Activated naive CD4-positive, alpha-beta T cell treated with anti-CD3 and anti-CD28 coated beads, Interleukin-2, amount 50 U/mL, for 24 hours (primary cell): ENCODE results near the gene TCTN3.
"Not testable (repeated sequence)": the region's sequence is repeated elsewhere in the genome, so short reads cannot be mapped to it uniquely, and the experiment has no call there.

Source experiments
- H3K27ac Mint-ChIP-seq: one replicate; pipeline ENCODE4 v1.8.0; 2021; ENCODE audit warnings: mild to moderate bottlenecking, mixed read lengths
- H3K27me3 Mint-ChIP-seq: one replicate; pipeline ENCODE4 v1.8.0; 2021; ENCODE audit warnings: mixed read lengths
- H3K36me3 Mint-ChIP-seq: one replicate; pipeline ENCODE4 v1.8.0; 2021; ENCODE audit warnings: mixed read lengths
- H3K4me1 Mint-ChIP-seq: one replicate; pipeline ENCODE4 v1.8.0; 2021; ENCODE audit warnings: mixed read lengths
- H3K4me3 Mint-ChIP-seq: one replicate; pipeline ENCODE4 v1.8.0; 2021; ENCODE audit warnings: mild to moderate bottlenecking, mixed read lengths
- H3K9me3 Mint-ChIP-seq: one replicate; pipeline ENCODE4 v1.8.0; 2021; ENCODE audit warnings: mixed read lengths

TCTN3 gene

DNA sequence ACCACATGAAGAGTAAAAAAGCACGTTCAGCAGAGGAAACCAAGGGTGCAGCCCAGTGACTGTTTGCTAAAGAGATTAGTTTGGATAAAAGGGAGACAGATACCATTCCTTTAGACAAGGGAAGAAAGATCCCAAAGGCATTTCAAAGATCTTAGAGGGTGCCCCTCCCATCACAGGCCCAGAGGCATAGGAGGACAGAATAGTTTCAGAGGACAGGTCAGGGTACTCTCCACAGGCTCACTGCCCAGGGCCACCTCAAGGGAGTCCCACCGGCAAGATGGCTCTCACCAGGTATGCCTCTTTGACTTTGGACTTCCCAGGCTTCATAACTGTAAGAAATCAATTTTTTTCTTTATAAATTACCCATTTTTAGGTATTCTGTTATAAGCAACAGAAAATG, 4.7 kb upstream of the TCTN3 start:
- H3K27ac Mint-ChIP-seq = no peak overlapping the region
- H3K36me3 Mint-ChIP-seq = no peaks in the 10 kb centered on the region
- no peak overlapping the region for H3K4me3 Mint-ChIP-seq
- no peaks in the 10 kb centered on the region for H3K27me3 Mint-ChIP-seq
- H3K4me1 Mint-ChIP-seq = peaks cover 7% of the 10 kb centered on the region
- no peaks in the 10 kb centered on the region for H3K9me3 Mint-ChIP-seq

DNA sequence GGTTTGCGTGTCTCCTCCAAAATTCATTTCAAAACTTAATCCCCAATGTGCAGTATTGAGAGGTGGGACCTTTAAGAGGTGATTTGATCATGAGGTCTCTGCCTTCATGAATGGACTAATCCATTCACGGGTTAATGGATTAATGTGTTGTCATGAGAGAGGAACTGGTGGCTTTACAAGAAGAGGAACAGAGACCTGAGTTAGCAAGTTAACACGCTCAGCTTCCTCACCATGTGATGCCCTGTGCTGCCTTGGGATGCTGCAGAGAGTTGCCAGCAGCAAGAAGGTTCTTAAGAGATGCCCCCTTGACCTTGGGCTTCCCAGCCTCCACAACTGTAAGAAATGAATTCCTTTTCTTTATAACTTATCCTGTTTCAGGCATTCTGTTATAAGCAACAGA, 3.7 kb upstream of the TCTN3 start:
- Mint-ChIP-seq H3K9me3 (no peaks in the 10 kb centered on the region), H3K27me3 (no peaks in the 10 kb centered on the region), H3K4me3 (no peak overlapping the region), H3K4me1 (peaks cover 13% of the 10 kb centered on the region), H3K36me3 (no peaks in the 10 kb centered on the region), H3K27ac (no peak overlapping the region)

DNA sequence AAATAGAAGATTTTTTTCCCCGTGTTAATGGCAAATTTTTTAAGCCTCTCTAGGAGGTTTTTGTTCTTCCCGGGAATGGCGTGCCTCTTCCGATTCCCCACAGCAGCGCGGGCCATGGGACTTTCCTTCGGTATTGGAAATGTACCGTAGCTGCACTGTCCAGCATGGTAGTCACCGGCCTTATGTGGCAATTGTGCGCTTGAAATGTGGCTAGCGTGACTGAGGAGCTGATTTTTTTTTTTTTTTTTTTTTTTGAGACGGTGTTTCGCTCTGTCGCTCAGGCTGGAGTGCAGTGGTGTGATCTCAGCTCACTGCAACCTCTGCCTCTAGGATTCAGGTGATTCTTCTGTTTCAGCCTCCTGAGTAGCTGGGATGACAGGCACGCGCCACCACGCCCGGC, 938 bp upstream of the TCTN3 start:
- H3K4me3 Mint-ChIP-seq = peak overlapping the region; percentile 96
- H3K36me3 Mint-ChIP-seq = peaks cover 9% of the 10 kb centered on the region
- no peak overlapping the region for H3K27ac Mint-ChIP-seq
- H3K9me3 Mint-ChIP-seq = no peaks in the 10 kb centered on the region
- no peaks in the 10 kb centered on the region for H3K27me3 Mint-ChIP-seq
- peaks cover 36% of the 10 kb centered on the region for H3K4me1 Mint-ChIP-seq

DNA sequence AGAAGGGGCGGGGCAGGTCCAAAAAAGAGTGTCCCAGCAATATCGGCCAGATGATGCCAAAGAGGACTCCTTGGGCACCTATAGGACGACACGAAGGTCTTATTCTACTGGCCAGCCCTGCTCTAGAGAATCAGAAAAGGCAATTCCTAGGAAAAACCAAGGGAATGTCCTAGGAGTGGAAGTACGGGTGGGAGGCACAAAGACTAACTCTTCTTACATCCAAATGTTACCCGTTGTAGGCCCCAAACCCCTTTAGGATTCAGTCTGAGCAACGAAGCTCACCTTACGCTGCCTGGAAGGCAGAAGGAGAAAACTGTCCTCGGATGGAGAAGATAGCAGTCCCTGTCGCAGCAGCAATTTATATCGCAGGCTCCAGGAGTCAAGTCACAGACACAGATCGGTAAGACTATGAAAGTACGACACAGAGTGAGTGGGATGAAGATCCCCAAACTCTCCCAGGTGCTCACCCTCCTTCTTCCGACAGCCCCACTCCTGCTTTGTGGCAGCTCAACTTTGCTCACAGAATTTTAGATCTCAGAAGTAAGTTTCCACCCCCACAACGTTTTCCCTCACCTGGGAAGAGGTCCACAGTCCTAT, 558 bp downstream of the TCTN3 start:
- H3K36me3 Mint-ChIP-seq = peaks cover 12% of the 10 kb centered on the region
- H3K27me3 Mint-ChIP-seq = no peaks in the 10 kb centered on the region
- no peaks in the 10 kb centered on the region for H3K9me3 Mint-ChIP-seq
- peaks cover 40% of the 10 kb centered on the region for H3K4me1 Mint-ChIP-seq
- H3K4me3 Mint-ChIP-seq = peak overlapping the region; percentile 96
- peak overlapping the region; percentile 86 for H3K27ac Mint-ChIP-seq

DNA sequence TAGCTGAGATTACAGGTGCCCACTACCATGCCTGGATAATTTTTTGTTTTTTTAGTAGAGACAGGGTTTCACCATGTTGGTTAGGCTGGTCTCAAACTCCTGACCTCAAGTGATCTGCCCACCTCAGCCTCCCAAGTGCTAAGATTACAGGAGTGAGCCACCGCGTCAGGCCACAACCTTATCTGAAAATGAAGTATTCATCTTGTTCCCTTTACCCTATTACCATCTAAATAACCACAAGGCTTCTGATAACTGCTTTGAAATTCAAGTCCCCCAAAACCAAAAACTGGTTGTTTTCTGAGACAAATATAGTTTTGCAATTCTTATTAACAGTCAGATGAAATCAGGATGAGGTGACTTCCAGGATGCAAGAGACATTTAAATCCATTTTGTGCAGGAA, 2.4 kb downstream of the TCTN3 start:
- Mint-ChIP-seq H3K36me3 (peaks cover 13% of the 10 kb centered on the region), H3K9me3 (no peaks in the 10 kb centered on the region), H3K4me1 (peaks cover 40% of the 10 kb centered on the region), H3K27me3 (no peaks in the 10 kb centered on the region), H3K27ac (no peak overlapping the region), H3K4me3 (no peak overlapping the region)

DNA sequence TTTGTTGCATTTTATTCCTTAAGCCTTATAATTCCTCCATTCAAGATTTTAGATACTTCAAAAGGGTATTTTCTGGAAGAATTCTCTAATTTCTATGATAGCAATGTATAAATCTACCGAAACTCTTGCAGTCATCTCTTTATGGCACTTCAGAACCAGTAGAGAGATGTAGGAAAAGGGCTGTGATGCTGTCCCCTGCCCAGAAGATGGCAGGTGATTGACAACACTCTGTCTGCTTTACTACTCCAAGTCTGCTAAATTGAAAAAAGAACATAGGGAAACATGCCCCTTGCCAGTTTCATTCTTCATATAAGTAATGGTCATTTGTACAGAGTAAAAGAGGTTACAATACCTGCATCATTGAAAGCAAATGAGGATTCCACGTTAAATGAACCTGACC, 5.1 kb downstream of the TCTN3 start:
- Mint-ChIP-seq H3K9me3 (no peaks in the 10 kb centered on the region), H3K27ac (no peak overlapping the region), H3K4me3 (no peak overlapping the region), H3K36me3 (peaks cover 20% of the 10 kb centered on the region), H3K27me3 (no peaks in the 10 kb centered on the region), H3K4me1 (peaks cover 33% of the 10 kb centered on the region)

DNA sequence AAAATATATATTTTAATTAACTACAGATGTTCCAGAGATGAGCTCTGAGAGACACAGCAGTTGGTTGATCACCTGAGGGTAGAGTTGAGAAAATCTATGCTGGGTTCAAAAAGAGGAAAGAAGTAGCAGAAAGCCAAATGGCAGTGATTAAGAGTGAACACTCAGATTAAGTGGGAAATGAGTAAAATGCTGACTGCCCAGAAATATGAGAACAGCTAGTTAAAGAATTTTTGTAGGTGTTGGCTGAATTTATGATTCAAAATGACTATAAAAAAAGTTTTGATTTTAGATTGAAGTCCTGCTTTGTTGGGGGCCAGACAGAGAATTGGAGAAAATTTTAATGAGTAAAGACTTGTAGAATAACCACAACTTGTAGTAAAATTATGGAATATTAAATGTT, 9.8 kb downstream of the TCTN3 start:
- Mint-ChIP-seq H3K27me3 (no peaks in the 10 kb centered on the region), H3K4me3 (no peak overlapping the region), H3K27ac (no peak overlapping the region), H3K4me1 (peaks cover 4% of the 10 kb centered on the region), H3K36me3 (peaks cover 22% of the 10 kb centered on the region), H3K9me3 (no peaks in the 10 kb centered on the region)

DNA sequence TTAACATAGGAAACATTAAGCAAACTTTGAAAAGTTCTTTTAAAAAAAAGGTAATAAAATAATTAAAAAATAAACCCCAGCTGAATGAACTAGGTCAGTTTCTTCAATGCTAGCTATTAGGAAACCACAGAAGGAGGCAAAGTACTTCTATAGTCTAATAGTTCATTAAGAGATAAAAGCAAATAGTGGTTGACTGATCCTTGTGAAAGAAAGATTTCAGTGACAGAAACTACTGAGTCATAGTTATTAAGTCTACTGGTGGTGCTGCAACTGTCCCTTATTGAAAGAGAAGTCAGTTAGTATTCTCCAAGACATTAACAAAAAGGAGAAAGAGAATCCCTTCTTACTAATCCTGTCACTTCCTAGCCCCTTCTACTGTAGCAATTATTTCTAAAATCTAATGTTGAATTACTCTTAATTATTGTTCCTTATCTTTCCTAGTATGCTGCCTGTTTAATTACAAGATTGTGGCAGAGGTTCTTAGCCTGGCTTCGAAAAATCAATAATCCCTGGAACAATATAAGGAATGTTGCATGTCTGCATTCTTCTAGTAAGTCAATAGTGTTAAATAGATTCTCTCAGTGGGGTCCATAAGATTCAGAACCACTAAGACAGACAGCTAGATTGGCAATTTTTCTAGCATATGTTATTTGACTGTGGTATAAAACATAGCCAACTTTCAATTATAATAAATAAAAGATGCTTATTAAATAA, 18.2 kb downstream of the TCTN3 start:
- no peaks in the 10 kb centered on the region for H3K4me1 Mint-ChIP-seq
- no peak overlapping the region for H3K27ac Mint-ChIP-seq
- no peak overlapping the region for H3K4me3 Mint-ChIP-seq
- no peaks in the 10 kb centered on the region for H3K9me3 Mint-ChIP-seq
- H3K27me3 Mint-ChIP-seq = no peaks in the 10 kb centered on the region
- peaks cover 11% of the 10 kb centered on the region for H3K36me3 Mint-ChIP-seq

DNA sequence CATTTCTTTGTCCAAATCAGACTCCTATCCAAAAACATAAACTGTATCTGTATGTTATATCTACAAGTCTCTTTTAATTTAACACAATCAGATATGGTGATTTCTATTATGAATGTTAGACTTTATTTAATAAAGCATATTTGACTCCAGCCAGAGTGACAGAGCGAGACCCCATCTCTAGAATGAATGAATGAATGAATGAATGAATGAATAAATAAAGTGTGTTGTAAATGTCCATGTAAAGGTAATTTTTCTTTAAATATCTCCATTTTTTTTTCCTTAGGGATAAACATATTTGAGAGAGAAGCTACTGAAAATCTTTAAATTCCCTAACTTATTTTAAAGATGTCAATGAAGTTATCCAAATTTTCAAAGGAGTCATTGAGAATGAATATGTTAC, 19.1 kb downstream of the TCTN3 start:
- peaks cover 7% of the 10 kb centered on the region for H3K36me3 Mint-ChIP-seq
- H3K9me3 Mint-ChIP-seq = no peaks in the 10 kb centered on the region
- H3K27ac Mint-ChIP-seq = no peak overlapping the region
- no peak overlapping the region for H3K4me3 Mint-ChIP-seq
- H3K27me3 Mint-ChIP-seq = no peaks in the 10 kb centered on the region
- H3K4me1 Mint-ChIP-seq = no peaks in the 10 kb centered on the region

DNA sequence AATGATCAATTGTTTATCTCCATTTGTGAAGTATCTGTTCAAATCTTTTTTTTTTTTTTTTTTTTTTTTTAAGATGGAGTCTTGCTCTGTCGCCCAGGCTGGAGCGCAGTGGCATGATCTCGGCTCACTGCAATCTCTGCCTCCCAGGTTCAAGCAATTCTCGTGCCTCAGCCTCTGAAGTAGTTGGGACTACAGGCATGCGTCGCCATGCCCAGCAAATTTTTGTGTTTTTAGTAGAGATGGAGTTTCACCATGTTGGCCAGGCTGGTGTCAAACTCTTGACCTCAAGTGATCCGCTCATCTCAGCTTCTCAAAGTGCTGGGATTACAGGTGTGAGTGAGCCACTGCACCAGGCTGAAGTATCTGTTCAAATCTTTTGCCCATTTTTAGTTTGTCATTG, 21.1 kb downstream of the TCTN3 start:
- not testable (repeated sequence) for H3K4me3 Mint-ChIP-seq, H3K4me1 Mint-ChIP-seq, H3K27ac Mint-ChIP-seq, H3K27me3 Mint-ChIP-seq, H3K9me3 Mint-ChIP-seq
- H3K36me3 Mint-ChIP-seq = peaks cover 11% of the 10 kb centered on the region

DNA sequence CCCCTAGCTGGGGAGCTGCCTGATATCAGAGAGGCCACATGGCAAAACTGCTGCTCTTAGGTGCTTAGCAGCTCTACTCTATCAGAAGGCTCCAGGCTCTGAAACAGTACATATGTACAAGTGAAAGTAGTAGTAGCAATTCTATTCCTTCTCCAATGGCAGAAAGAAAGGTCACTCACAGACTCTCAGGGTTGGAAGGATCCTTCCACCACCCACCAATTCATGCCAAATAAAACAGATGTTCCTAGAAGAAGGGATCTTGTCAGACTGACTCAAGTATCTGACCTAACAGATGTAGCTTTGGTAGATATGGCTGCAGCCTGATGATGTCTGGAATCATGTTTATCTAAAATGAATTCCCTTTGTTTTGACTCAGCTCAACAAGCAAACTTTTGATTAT, 29.2 kb downstream of the TCTN3 start:
- peaks cover 8% of the 10 kb centered on the region for H3K36me3 Mint-ChIP-seq
- no peaks in the 10 kb centered on the region for H3K27me3 Mint-ChIP-seq
- H3K27ac Mint-ChIP-seq = no peak overlapping the region
- no peak overlapping the region for H3K4me3 Mint-ChIP-seq
- H3K4me1 Mint-ChIP-seq = no peaks in the 10 kb centered on the region
- no peaks in the 10 kb centered on the region for H3K9me3 Mint-ChIP-seq

DNA sequence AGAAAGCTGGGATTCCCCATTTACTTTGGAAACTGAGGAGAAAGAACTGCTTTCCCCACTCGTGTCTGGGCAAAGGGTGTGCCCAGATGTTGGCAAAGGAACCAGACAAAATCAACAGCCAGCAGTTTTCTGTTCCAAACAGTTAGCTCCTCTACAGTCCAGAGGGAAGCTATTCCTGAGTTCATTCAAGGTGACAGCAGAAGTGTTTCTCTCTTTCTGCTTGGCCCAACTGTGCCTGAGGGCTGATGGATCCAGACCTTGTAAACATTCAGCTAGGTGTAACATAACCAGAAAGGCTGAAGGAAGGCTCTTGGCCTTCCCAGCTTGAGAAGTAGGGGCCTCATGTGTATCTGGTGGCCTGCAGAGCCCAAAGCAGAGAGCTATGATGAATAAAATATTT, 30.2 kb downstream of the TCTN3 start:
- no peak overlapping the region for H3K27ac Mint-ChIP-seq

DNA sequence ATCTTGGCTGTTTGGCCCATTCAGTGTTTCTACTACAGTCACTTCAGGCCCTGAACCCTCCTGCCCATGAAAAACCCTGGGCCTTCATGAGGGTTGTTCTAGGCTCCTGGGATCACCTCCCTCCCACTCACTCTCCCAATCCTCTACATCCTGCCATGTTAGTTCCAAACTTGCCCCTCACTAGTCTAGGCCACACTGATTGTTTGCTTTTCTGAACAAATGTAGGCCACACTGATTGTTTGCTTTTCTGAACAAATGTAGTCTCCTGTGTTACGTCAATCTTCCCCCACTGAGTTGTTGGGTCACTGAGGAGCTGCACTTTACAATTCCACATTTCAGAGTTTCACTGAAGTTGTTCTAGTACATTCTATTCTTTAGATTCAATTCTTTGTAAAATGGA, 31.9 kb downstream of the TCTN3 start:
- H3K9me3 Mint-ChIP-seq = no peaks in the 10 kb centered on the region
- no peak overlapping the region for H3K27ac Mint-ChIP-seq
- no peak overlapping the region for H3K4me3 Mint-ChIP-seq
- H3K36me3 Mint-ChIP-seq = peaks cover 2% of the 10 kb centered on the region
- H3K4me1 Mint-ChIP-seq = peaks cover 14% of the 10 kb centered on the region
- H3K27me3 Mint-ChIP-seq = no peaks in the 10 kb centered on the region

More for the DNA sequence above, 30.2 kb downstream of the TCTN3 start:
- Mint-ChIP-seq H3K27me3 (no peaks in the 10 kb centered on the region), H3K4me3 (no peak overlapping the region), H3K4me1 (peaks cover 1% of the 10 kb centered on the region), H3K36me3 (peaks cover 4% of the 10 kb centered on the region), H3K9me3 (no peaks in the 10 kb centered on the region)

DNA sequence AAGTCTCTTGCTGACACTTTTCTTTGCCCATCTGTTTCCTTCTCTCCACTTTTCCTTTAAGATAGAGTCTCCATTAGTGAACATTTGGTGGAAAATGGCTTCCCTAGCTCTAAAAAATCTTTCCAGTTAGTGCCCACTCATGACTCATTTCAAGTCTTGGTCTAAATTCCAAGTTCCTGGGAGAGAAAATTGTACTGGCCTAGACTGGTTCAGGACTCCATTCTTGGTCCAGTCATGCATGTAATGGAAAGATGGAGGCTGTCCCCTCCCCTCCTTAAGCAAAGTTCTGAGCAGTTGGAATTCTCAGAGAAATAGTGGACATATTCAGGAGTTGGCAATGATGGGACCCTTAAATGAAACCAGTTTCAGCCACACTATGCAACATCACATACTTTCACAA, 33.4 kb downstream of the TCTN3 start:
- Mint-ChIP-seq H3K4me3 (no peak overlapping the region), H3K9me3 (no peaks in the 10 kb centered on the region), H3K27me3 (no peaks in the 10 kb centered on the region), H3K4me1 (peaks cover 24% of the 10 kb centered on the region), H3K27ac (no peak overlapping the region), H3K36me3 (peaks cover 2% of the 10 kb centered on the region)

DNA sequence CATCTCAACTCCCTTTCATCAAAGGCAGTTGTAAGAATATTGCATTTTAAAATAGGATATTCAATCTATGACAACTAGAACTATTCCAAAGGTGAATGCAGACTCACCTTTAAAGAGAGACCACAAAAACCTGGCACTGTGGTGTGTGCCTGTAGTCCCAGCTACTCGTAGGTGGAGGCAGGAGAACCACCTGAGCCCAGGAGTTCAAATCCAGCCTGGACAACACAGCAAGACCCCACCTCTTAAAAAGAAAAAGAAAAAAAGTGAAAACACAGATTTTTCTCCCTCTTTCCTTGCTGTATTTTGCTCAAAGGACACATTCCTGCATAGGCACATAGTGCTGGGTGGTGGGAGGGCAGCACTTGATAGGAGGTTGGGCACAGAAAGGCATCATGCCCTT, 36.5 kb downstream of the TCTN3 start:
- H3K4me3 Mint-ChIP-seq = peak overlapping the region; percentile 97
- H3K36me3 Mint-ChIP-seq = peaks cover 12% of the 10 kb centered on the region
- peak overlapping the region; percentile 14 for H3K27ac Mint-ChIP-seq
- no peaks in the 10 kb centered on the region for H3K27me3 Mint-ChIP-seq
- H3K9me3 Mint-ChIP-seq = no peaks in the 10 kb centered on the region
- peaks cover 37% of the 10 kb centered on the region for H3K4me1 Mint-ChIP-seq

DNA sequence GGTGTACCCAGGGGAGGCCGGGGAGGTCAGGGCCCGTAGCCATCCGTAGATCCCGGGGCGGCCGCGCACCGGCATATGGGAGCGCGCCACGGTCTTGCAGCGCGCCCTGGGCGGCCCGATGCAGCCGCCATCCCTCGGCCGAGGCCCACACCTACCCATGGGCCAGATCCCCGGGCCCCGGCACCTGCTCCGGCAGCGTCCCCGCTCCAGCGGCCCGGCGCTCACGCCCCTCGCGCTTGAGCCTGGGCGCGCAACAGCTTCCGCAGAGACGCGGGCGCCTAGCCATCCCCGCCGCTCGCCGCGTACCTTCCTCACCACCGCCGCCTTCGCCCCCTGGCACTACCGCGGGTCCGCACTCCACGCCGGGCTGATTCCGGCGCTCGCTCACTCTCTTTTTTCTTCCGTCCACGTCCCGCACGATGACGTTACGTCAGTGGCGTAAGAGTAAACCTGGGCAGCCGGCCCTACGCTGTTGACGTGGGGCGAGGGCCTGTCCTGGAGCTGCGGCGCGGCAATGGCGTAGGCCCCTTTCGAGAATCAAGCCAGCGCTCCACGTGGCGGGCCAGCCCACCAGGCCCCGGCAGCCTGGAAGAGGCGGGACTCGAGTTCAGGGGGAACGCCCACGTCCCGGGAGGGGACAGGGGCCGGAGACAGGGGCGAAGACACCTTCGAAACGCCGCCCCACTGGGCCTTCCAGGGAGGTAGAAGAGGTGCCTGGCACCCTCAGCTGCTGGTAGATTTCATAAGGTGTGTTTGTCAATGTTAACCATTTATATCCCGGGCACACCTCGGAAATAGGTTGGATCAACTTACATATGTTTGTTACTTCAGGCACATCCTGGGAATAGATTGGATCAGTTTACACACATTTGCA, 37.2 kb downstream of the TCTN3 start, which contains the start of gene ALDH18A1:
Gene ALDH18A1, minus strand, starts transcription at position 421 of the 874 bp plus-strand sequence. CDS start 3,334 bp downstream, outside the sequence.
- peak within 1 kb of the TSS; percentile 97 for H3K4me3 Mint-ChIP-seq
- H3K27me3 Mint-ChIP-seq = no peaks in the 10 kb centered on the region
- peaks cover 4% of the 10 kb centered on the region for H3K9me3 Mint-ChIP-seq
- H3K4me1 Mint-ChIP-seq = peaks cover 41% of the 10 kb centered on the region
- peak within 1 kb of the TSS; percentile 94 for H3K27ac Mint-ChIP-seq
- H3K36me3 Mint-ChIP-seq = peaks cover 17% of the 10 kb centered on the region
